Measurements from ENCODE around the gene DNAJC22.
"Not testable (repeated sequence)": the region's sequence is repeated elsewhere in the genome, so short reads cannot be mapped to it uniquely, and the experiment has no call there.

Gene DNAJC22

DNA sequence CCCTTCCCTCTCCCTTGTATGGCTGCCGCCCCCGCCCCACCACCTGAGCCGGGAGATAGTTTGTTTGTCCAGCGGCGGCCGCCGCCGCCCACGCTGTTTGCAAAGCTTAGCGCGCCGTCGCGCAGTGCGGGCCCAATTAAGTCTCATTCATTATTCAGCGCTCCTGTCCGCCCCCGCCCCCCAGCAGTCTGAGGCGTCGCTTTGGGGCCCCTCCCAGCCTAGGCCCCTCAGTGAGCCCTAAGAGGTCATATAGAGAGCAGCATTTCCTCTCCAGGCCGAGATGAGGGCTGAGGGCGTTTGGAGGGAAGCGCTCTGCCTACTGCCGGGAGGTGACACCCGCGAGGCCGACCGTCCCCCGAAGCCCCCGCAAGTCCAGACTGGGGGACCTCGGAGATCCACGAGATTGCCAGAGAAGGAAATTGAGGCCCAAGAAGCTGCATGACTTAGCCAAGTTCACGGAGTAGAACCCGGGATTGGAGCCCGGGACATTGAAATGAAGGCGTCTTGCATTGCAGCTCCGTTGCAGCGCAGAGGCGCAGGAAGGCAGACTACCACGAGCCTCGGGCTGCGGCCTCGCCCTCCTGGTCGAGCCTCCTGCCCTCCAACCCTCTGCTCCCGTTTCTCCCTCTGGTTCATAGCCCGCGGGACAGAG lies at the start of gene DNAJC22:
DNAJC22 (plus strand) TSS at position 230 of the 652 bp plus-strand sequence. CDS start 1,985 bp downstream, outside the sequence.
- peak; percentile 13 for DNase-seq

DNA sequence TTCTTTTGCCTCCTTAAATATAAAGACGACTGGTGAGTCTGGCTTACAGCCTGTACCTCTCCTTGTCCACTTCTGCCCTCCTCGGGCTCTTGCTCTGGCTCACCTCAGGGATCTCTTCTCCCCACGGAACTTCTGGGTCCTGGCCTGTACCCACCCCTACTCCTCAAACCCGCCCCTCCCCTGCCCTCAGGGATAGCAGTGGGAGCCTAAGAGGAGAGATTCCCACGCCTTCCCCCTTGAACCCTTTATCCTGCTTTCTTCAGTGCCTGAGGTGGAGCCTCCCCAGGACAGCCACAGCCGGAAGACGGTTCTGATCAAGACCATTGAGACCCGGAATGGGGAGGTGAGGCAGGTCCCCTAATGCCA lies 49.0 kb upstream of the DNAJC22 start:
- DNase-seq: no peak

DNA sequence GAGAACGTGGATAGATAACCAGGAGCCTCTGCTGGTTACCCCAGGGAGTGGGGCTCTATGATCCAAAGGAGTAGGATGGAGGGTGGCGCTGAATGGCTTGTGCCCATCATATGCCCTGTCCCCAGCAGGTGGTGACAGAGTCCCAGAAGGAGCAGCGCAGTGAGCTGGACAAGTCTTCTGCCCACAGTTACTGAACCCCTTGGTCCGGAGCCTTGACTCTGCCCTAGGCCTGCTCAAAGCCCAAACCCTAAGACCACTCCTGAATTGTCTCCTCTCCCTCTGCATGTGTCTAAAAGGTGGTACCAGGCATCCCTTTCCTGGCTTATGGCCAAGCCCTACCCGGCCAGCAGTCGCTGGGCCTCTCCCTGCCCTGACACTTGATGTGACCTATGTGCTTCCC lies 48.5 kb upstream of the DNAJC22 start:
- no peak for DNase-seq

DNA sequence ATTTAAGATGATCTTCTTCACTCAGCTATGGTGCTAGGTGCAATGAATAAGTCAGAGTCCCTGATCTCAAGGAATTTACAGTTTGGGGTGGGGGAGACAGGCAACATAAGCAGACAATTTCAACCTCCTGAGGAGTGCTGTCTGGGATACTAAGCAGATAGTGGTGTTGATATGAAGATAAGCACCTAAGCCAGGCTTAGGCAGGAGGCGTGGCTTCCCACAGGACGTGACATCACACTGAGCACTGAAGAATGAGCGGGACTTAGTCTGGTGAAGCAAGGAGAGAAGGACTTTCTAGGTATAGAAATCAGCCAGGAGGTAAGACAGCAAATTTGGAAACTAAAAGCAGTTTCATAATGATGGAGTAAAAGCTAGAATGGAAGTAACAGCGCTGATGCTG lies 44.9 kb upstream of the DNAJC22 start:
- DNase-seq: no peak

DNA sequence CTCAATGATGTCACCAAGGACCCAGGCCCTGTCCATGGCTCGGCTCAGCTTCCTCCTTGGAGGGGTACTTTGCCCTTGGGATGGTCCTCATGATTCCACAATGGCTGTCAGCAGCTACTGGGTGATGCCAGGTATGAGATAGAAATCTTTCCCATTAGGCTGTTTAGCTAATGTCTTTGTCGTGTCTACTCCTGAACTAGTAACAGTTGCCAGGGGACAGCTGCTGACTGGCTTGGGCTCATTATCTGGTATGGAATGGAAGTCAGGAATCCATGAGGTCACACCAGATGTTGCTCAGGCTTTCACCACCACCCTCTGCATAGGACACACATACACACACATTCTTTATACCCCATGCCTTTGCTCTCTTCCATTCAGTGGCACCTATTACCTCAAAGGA lies 42.5 kb upstream of the DNAJC22 start:
- DNase-seq: no peak

DNA sequence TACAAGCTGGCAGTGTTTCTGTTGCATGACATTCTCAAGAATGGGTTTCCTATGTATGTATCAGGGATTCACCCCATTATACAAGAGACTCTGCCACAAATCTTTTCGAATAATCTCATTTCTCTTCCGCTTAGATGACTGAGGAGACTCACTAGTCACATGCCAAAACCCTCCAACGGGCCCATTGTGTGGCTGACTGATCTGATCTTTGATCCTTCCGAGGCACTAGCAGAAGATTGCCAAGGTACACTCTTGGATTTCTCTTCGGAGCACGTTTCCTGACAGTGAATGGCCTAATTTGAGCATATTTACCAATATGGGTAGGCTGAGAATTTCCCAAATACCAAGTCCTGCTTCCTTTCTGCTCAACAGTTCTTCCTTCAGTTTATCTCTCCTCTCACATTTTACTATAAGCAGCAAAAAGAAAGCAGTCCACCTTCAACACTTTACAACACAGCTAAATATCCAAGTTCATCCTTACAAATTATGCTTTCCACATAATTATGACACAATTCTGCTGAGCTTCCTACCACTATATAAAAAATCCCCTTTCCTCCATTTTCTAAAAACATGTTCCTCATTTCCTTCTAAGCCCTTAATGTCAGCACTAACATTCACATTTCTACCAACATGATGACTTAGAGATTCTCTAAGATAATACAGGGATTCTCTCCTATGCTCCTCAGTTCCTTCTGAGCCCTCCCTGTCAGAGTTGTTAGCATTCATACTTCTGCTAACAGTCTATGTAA lies 40.8 kb upstream of the DNAJC22 start:
- no peak for DNase-seq

DNA sequence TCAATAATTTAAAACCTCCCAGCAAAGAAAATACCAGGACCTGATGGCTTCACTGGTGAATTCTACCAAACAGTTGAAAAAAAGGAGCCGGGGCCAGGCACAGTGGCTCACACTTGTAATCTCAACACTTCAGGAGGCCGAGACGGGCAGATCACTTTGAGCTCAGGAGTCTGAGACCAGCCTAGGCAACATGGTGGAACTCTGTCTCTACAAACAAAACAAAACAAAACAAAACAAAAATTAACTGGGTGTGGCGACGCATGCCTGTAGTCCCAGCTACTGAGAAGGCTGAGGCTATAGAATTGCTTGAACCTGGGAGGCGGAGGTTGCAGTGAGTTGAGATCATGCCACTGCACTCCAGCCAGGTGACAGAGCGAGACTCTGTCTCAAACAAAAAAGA lies 37.3 kb upstream of the DNAJC22 start:
- no peak for DNase-seq

DNA sequence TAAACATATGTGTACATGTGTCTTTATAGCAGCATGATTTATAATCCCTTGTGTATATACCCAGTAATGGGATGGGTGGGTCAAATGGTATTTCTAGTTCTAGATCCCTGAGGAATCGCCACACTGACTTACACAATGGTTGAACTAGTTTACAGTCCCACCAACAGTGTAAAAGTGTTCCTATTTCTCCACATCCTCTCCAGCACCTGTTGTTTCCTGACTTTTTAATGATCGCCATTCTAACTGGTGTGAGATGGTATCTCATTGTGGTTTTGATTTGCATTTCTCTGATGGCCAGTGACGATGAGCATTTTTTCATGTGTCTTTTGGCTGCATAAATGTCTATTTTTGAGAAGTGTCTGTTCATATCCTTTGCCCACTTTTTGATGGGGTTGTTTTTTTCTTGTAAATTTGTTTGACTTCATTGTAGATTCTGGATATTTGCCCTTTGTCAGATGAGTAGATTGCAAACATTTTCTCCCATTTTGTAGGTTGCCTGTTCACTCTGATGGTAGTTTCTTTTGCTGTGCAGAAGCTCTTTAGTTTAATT lies 36.2 kb upstream of the DNAJC22 start:
- DNase-seq: not testable (repeated sequence)

DNA sequence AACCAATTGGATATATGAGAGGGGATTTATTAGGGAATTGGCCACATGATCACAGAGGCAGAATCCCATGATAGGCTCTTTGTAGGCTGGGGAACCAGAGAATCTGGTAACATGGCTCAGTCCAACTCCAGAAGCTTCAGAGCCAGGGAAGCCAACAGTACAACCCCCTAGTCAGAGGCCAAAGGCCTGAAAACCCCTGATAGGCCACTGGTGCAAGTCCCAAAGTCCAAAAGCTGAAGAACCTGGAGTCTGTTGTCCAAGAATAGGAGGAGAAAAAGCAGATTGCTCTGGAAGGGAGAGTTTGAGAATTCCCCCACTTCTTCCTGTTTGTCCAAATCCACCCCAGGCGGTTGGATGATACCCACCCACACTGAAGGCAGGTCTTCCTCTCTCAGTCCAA lies 31.9 kb upstream of the DNAJC22 start:
- DNase-seq: no peak

DNA sequence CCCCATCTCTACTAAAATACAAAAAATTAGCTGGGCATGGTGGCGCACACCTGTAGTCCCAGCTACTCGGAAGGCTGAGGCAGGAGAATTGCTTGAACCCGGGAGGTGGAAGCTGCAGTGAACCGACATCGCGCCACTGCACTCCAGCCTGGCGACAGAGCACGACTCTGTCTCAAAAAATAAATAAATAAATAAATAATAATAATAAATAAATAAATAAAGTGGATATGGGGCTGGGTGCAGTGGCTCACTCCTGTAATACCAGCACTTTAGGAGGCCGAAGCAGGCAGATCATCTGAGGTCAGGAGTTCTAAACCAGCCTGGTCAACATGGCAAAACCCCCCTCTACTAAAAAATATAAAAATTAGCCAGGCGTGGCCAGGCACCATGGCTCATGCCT lies 29.6 kb upstream of the DNAJC22 start:
- DNase-seq: not testable (repeated sequence)

DNA sequence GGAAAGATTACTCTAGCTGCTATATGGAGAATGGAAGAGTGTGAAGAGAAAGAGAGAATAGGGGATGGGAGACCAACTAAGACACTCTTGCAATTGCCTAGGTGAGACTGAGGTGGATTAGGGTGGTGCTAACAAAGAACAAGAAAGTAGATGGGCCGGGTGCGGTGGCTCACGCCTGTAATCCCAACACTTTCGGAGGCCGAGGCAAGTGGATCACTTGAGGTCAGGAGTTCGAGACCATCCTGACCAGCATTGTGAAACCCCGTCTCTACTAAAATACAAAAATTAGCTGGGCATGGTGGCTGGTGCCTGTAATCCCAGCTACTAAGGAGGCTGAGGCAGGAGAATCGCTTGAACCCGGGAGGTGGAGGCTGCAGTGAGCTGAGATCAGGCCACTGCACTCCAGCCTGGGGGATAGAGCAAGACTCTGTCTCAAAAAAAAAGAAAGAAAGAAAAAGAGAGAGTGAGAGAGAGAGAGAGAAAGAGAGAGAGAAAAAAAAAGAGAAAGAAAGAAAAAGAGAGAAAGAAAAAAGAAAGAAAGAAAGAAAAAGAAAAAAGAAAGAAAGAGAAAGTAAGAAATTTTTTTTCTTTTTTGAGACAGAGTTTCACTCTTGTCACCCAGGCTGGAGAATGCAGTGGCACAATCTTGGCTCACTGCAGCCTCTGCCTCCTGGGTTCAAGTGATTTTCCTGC lies 26.1 kb upstream of the DNAJC22 start:
- not testable (repeated sequence) for DNase-seq

DNA sequence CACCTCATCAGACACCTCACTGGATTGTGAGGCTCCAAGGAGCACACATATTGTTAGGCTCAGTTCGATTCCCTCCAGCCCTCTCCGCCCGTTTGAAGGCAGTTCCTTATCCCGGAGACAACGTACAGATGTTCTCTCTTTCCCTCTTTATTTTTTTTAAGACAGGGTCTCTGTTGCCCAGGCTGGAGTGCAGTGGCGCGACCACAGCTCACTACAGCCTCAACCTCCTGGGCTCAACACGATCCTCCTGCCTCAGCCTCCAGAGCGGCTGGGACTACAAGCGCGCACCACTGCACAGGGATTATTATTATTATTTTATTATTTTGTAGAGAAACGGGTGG lies 24.4 kb upstream of the DNAJC22 start:
- no peak for DNase-seq

DNA sequence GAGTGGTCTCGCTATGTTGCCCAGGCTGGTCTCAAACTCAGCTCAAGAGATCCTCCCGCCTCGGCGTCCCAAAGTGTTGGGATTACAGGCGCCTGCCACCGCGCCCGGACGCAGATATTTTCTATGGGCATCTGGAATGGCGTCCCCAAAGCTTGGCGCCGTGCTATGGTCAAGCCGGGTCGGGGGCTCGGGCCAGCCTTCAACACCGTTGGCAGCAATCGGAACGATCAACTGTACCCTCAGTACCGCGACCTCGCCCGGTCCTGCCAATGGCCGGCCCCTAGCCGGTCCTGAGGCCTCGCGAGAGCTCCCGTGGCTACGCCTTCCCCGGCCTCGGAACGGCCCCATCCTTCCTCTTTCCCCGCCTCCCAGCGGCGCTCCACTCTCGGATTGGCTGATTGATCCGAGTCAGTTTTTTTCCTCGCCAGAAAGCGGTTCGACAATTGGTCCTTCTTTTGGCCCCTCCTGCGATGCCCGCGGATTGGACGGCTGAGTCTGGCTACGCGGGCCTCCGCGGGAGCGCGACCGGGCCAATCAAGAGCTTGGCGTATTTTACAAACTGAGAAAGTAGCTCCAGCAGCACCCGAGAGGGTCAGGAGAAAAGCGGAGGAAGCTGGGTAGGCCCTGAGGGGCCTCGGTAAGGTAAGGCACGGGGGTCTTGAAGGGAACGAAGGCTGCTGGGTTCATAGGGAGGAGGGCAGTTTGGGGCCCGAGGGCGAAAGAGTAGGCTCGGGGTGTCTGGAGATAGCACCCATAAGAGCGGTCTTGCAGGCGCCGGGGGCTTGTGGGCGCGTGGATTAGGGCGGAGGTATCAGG lies 23.8 kb upstream of the DNAJC22 start, which contains the start of gene TROAP:
TROAP (plus strand) TSS at position 548 of the 816 bp plus-strand sequence. CDS start 354 bp downstream, outside the sequence.
- DNase-seq: peak; percentile 95

DNA sequence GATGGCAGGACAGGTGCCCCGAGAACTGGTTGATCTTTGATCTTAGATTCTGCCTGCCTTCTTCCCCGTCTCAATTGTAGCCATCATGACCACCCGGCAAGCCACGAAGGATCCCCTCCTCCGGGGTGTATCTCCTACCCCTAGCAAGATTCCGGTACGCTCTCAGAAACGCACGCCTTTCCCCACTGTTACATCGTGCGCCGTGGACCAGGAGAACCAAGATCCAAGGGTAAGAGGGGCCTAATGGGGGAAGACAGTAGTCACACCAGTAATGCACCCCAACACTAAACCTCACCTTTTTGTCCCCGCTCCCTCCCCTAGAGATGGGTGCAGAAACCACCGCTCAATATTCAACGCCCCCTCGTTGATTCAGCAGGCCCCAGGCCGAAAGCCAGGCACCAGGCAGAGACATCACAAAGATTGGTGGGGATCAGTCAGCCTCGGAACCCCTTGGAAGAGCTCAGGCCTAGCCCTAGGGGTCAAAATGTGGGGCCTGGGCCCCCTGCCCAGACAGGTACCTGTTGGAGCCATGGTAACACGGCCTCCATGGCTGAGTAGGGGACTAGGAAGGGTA lies 23.1 kb upstream of the DNAJC22 start:
- DNase-seq: no peak

DNA sequence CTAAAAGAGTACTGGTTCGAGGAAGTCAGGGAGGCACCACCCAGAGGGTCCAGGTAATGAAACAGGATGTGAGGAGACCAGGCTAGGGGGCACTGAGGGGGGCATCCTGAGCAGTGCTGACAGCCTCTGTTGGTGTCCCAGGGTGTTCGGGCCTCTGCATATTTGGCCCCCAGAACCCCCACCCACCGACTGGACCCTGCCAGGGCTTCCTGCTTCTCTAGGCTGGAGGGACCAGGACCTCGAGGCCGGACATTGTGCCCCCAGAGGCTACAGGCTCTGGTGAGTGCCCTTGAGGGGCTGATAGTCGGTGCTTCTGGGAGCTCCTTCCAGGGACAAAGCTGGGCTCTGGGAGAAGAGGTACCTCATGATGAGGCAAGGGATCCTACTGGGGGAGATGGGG lies 21.1 kb upstream of the DNAJC22 start:
- no peak for DNase-seq

DNA sequence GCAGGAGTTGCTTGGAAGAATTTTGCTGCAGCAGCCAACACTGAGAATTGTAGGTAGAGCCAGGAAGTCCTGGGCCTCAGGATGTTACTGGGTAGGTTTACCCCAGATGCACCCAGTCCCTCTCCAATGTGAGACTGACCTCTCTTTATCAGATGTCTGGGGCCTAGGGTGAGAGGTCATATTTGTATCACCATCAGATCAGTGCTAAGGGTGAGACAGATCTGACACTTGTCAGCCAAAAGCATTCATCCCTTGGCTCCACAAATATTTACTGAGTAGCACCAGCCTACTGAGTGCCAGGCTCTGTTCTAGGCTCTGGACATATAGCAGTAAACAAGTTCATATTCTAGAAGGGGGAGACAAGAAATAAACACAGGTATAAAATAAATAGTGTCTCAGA lies 19.3 kb upstream of the DNAJC22 start:
- no peak for DNase-seq

DNA sequence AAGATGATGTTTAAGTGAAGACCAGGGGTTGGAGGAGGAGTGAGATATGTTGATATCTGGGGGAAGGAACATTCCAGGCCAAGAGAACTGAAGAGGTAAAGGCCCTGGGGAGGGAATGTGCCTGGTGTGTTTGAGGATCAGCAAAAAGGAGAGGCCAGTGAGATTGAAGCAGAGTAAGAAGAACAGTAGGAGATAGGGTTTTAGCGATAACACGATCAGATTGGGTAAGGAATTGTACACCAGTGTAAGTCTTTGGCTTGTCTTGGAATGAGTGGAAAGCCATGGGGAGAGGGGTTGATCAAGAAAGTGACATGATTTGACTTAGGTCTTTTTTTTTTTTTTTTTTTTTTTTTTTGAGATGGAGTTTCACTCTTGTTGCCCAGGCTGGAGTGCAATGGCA lies 18.8 kb upstream of the DNAJC22 start:
- DNase-seq: no peak

DNA sequence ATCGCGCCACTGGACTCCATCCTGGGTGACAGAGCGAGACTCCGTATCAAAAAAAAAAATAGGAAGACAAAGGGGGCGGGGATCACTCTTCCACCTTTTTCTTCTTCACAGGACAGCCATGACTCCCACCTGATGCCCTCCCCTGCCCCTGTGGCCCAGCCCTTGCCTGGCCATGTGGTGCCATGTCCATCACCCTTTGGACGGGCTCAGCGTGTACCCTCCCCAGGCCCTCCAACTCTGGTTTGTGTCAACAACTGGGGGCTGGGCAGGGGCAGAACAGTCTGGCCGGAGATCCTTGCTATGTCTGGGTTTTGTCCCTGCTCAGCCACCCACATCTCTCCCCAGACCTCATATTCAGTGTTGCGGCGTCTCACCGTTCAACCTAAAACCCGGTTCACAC lies 17.9 kb upstream of the DNAJC22 start:
- DNase-seq: no peak

DNA sequence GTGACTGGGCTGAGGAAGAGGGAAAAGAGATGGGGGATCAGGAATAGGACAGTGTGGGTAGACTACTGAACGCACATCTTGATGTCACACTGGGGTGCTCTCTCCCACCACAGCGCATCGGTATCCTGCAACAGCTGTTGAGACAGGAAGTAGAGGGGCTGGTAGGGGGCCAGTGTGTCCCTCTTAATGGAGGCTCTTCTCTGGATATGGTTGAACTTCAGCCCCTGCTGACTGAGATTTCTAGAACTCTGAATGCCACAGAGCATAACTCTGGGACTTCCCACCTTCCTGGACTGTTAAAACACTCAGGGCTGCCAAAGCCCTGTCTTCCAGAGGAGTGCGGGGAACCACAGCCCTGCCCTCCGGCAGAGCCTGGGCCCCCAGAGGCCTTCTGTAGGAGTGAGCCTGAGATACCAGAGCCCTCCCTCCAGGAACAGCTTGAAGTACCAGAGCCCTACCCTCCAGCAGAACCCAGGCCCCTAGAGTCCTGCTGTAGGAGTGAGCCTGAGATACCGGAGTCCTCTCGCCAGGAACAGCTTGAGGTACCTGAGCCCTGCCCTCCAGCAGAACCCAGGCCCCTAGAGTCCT lies 16.6 kb upstream of the DNAJC22 start:
- DNase-seq: no peak

DNA sequence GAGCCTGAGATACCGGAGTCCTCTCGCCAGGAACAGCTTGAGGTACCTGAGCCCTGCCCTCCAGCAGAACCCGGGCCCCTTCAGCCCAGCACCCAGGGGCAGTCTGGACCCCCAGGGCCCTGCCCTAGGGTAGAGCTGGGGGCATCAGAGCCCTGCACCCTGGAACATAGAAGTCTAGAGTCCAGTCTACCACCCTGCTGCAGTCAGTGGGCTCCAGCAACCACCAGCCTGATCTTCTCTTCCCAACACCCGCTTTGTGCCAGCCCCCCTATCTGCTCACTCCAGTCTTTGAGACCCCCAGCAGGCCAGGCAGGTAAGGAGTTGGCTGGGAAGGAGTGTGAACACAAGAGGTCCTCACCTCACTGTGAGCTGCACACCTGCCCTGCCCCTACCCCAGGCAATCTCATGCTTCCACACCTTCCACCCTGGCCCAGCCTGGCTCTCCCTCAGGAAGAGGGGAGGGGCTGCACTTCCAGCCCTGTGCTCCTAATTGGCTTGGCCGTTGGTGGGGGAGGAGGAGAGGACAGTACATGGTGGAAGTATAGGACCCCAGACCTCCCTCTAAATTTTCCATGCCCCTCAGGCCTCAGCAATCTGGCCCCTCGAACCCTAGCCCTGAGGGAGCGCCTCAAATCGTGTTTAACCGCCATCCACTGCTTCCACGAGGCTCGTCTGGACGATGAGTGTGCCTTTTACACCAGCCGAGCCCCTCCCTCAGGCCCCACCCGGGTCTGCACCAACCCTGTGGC lies 15.9 kb upstream of the DNAJC22 start:
- no peak for DNase-seq

Measured in NCI-H1694 (cell line).